Adrenal gland (tissue), 19 donors: ENCODE results near the gene H2BK1. TPM values are rescaled to one million over a fixed set of nuclear protein-coding genes. Genes with fewer than 3 reads are reported as not detected.

Source experiments
- DNase-seq, 7 donors: peaks; one replicate each; pipeline ENCODE4 v3.0.0-alpha.2; 2019 to 2020
- H3K27ac ChIP-seq, 5 donors: fragments of 200-600 bp; sonication (generic) in 4 of 5; 1 replicate in 3 of 5; 2 replicates in 2 of 5; pipeline versions ENCODE4 v1.5.1 to v1.8.0; 2016 to 2020; ENCODE audit warnings: mild to moderate bottlenecking in 1 of 5
- H3K27me3 ChIP-seq: fragments of 200-600 bp; 2 replicates; pipeline ENCODE4 v1.8.0; 2021
- H3K36me3 ChIP-seq, 2 donors: fragments of 200-600 bp; replicated peaks in 1 of 2; 1 replicate in 1 of 2; 2 replicates in 1 of 2; pipeline versions ENCODE4 v1.5.1 to v1.8.0; 2018 to 2022
- H3K4me1 ChIP-seq, 2 donors: fragments of 200-600 bp; replicated peaks in 1 of 2; 1 replicate in 1 of 2; 2 replicates in 1 of 2; pipeline versions ENCODE4 v1.5.1 to v1.8.0; 2018 to 2021
- H3K4me3 ChIP-seq, 4 donors: fragments of 200-600 bp; sonication (generic) in 3 of 4; one replicate each; pipeline ENCODE4 v1.5.1; 2016 to 2018
- H3K9me3 ChIP-seq, 3 donors: fragments of 200-600 bp; sonication (generic) in 1 of 3; replicated peaks in 1 of 3; 1 replicate in 2 of 3; 2 replicates in 1 of 3; pipeline versions ENCODE4 v1.5.1 to v1.8.0; 2016 to 2021
- CTCF ChIP-seq, 6 experiments: fragments of 450-650 bp in 4 of 6; fragments of 200-600 bp in 2 of 6; sonication (generic) in 1 of 6; IDR thresholded peaks; 1 replicate in 5 of 6; 2 replicates in 1 of 6; pipeline versions ENCODE4 v1.5.1 to v1.8.0; 2016 to 2021; ENCODE audit warnings: antibody characterized with exemption in 6 of 6, mild to moderate bottlenecking in 2 of 6, moderate library complexity in 1 of 6
- POLR2A ChIP-seq, 2 donors: fragments of 450-650 bp; IDR thresholded peaks; one replicate each; pipeline ENCODE4 v1.6.1; 2017; ENCODE audit warnings: antibody characterized with exemption in 2 of 2, mild to moderate bottlenecking in 2 of 2, moderate library complexity in 1 of 2
- WGBS, 4 donors: extraction: QIAGEN DNeasy Blood & Tissue Kit in 2 of 4; methylation state at CpG; one replicate each; pipeline versions ENCODE4 v1.1.5 to v1.1.7; 2013 to 2017; 5-methylcytosine and 5-hydroxymethylcytosine counted together
- intact Hi-C, 2 donors: fragments of 100-400 bp; cut with DNase I; formaldehyde crosslinking; loops; one replicate each; pipeline versions ENCODE4 v1.14.1 to v1.15.0; 2022 to 2023
- long read RNA-seq, 10 donors: library from polyadenylated mRNA in 3 of 10; unstranded in 2 of 10; stranded (forward) in 1 of 10; transcript quantifications; one replicate each; pipeline ENCODE4 v2.0.0 and lab custom pipeline, GENCODE V29; 2021 to 2026
- polyA plus RNA-seq, 3 donors: library from polyadenylated mRNA; stranded (reverse); fragments of 200-250 nt in 2 of 3; fragments of 350-450 nt in 1 of 3; fragmentation: Illumina TruSeq in 1 of 3; extraction: RNeasy Lipid Tissue Mini Kit (QIAGEN cat#74804) in 1 of 3; gene quantifications; one replicate each; pipeline ENCODE4 v1.2.3, GENCODE V29; 2013 to 2014
- total RNA-seq, 9 donors: library from RNA; depleted of rRNA in 4 of 9; stranded (reverse); fragments of >200 nt in 4 of 9; fragments of 120-200 nt in 1 of 9; fragmentation: NEBNext Ultra II Directional in 1 of 9; extraction: Animal tissue kit (Norgen Biotek cat#: 25700) in 1 of 9; gene quantifications; one replicate each; pipeline versions ENCODE4 v1.1.0 to v1.2.4, GENCODE V29; 2013 to 2023
- donor health status: healthy with polysubstance abuse.
- donor health status: Bipolar disorder and iron deficiency.
- donor health status: DM: yes; HTN: yes; CAD: no.
- donor health status: DM: no; HTN: no; CAD: no.
- donor health status: DM: no; HTN: no; CAD: no.
- donor health status: DM: yes; HTN: yes; CAD: no.

Gene H2BK1
- total RNA-seq (not detected), polyA plus RNA-seq (not detected)
- long read RNA-seq, donor 1 = 0 reads
- long read RNA-seq, donor 2 = 0 reads
- long read RNA-seq, donor 3 = 0 reads
- long read RNA-seq, donor 4 = 0 reads
- long read RNA-seq, donor 5 = 0 reads
- long read RNA-seq, donor 6 = 0 reads
- long read RNA-seq, donor 7 = 0 reads
- long read RNA-seq, donor 8 = 0 reads
- long read RNA-seq, donor 9 = 0 reads
- long read RNA-seq, donor 10 = 0 reads

DNA sequence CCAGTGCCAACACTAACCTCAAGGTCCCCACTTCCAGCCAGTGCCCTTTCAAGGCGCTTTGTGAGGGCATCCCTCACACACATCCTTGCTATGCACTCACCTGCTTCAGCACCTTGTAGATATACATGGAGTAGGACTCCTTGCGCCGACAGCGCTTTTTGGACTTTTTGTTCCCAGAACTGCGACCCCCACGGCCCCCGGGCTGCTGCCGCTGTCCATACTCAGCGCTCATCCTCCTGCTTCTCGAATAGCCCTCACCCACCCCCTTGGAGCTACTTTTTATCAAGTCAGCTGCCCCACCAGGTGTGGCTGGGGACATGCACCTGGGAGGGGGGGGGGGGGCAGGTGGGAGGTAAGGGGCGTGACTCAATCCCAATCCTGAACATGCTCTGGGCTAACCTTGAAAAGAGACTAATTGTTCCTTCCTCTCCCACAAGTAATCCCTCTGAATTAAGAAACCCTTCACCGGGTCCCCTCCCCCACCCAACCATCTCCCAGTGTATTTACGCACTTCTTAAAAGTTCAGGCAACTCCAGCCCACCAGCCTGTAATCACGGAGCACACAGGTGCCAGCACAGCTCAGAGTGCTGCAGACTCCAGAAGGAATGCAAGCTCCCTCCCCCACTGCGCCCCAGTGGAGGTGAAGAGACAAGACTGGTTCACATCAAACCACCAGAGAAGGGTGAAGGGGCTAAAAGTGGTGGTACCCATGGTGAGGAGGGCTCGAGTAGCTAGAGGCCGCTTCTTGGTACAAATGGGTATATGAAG, at the start of gene H2BK1:
Gene H2BK1, minus strand, starts transcription at position 402 of the 768 bp plus-strand sequence. Its CDS starts 170 bp downstream, at position 232.
- intact Hi-C loops = no loop called here
- Histone ChIP-seq H3K9me3 (no peaks in the 10 kb centered on the region), H3K4me3 (no peak within 1 kb of the TSS), H3K27me3 (no peaks in the 10 kb centered on the region), H3K27ac (no peak within 1 kb of the TSS), H3K4me1 (no peaks in the 10 kb centered on the region), H3K36me3 (peaks cover 0 to 28% of the 10 kb centered on the region in 2 donors)
- DNase-seq = no peak
- 76 to 81% (median 80%) methylated on average over 17 of the region's 17 CpGs for WGBS, 4 donors
- no peak for TF ChIP-seq POLR2A (IDR thresholded peaks at IDR 0.05)
- no peak for TF ChIP-seq CTCF (IDR thresholded peaks at IDR 0.05)

DNA sequence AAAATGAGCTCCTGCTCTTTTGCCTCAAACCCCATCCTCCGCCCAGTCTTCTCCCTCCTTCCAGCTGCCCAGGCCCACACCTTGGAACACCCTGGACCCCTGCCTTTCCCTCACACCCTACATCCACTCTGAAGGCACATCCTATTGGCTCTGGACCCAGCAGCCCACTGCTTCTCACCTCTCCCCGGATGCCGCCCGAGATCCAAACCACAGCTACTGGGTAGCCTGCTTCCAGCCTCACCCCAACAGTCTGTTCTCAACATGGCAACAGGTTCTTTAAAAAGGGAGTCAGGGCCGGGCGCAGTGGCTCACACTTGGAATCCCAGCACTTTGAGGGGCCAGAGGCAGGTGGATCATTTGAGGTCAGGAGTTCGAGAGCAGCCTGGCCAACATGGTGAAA, 47.7 kb upstream of the H2BK1 start:
- Histone ChIP-seq H3K4me1 (peaks cover 10 to 17% of the 10 kb centered on the region in 2 donors), H3K4me3 (no peak overlapping the region), H3K27me3 (no peaks in the 10 kb centered on the region), H3K27ac (no peak overlapping the region), H3K9me3 (no peaks in the 10 kb centered on the region), H3K36me3 (no peaks in the 10 kb centered on the region)
- peak in 1 of 7 donors; percentile 16 for DNase-seq
- WGBS, 4 donors = 92 to 98% (median 94%) methylated on average over 5 to 7 of the region's 7 CpGs
- intact Hi-C loops = no loop called here
- no peak for TF ChIP-seq CTCF (IDR thresholded peaks at IDR 0.05)

- H3K4me1 ChIP-seq = peaks cover 15 to 17% of the 10 kb centered on the region in 2 donors
- H3K27ac ChIP-seq = peak overlapping the region in 2 of 5 donors; percentile 2 to 67
- no peaks in the 10 kb centered on the region for H3K9me3 ChIP-seq
- H3K36me3 ChIP-seq = no peaks in the 10 kb centered on the region
- H3K4me3 ChIP-seq = no peak overlapping the region
- DNase-seq = peak in 6 of 7 donors; percentile 61 to 75 (median 71)
- no peaks in the 10 kb centered on the region for H3K27me3 ChIP-seq
- TF ChIP-seq CTCF (IDR thresholded peaks at IDR 0.05) (no peak), POLR2A (IDR thresholded peaks at IDR 0.05) (no peak)
- WGBS, 4 donors = 40 to 53% (median 46%) methylated on average over 16 of the region's 16 CpGs
- intact Hi-C loops = no loop called here
Observed at GRCh38 chr7:151256410-151257045, 46.2 kb upstream of the H2BK1 start.

DNA sequence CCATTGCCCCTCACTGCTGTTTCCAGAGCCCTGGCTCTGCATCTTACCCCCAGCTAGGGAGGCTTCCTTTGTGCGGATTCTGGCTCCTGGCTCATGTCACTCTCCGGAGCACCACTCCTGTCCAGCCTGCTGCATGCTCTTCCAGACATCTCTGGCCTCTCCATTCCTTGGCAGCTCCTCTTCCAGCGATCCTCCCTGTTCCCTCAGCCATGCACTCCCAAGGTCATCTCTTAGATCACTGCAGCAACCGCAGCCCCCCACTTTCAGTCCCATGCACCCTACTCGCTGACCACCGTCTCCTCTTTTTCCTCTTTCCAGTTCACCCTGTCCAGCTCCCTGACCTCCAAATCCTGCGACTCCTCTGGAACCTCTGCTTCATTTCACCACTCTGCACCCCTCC, 45.1 kb upstream of the H2BK1 start:
- Histone ChIP-seq H3K36me3 (no peaks in the 10 kb centered on the region), H3K9me3 (no peaks in the 10 kb centered on the region), H3K4me3 (no peak overlapping the region), H3K27ac (no peak overlapping the region), H3K27me3 (no peaks in the 10 kb centered on the region), H3K4me1 (peaks cover 21 to 23% of the 10 kb centered on the region in 2 donors)
- intact Hi-C loops = no loop called here
- peak in 1 of 7 donors; percentile 18 for DNase-seq
- no peak for TF ChIP-seq POLR2A (IDR thresholded peaks at IDR 0.05)
- no peak for TF ChIP-seq CTCF (IDR thresholded peaks at IDR 0.05)
- WGBS, 4 donors = 64 to 70% (median 65%) methylated on average over 7 of the region's 7 CpGs
